ENCODE data around the gene DOCK3. TPM values are rescaled to one million over a fixed set of nuclear protein-coding genes. Genes with fewer than 3 reads are reported as not detected.
"Not testable (repeated sequence)": the region's sequence is repeated elsewhere in the genome, so short reads cannot be mapped to it uniquely, and the experiment has no call there.

DOCK3 gene
- total RNA-seq, 1 donor from 2014 or later: 2.7 TPM

GRCh38 chr3:50873376-50874157, 198.8 kb downstream of the DOCK3 start:
- intact Hi-C loops (cut with DNase I): no loop called here
- ATAC-seq (no peak), DNase-seq (no peak)
- TF ChIP-seq CTCF (IDR thresholded peaks at IDR 0.05): no peak
- Histone ChIP-seq H3K27me3 (no peaks in the 10 kb centered on the region), H3K27ac (no peak overlapping the region), H3K4me1 (no peaks in the 10 kb centered on the region), H3K36me3 (no peaks in the 10 kb centered on the region), H3K9me3 (no peaks in the 10 kb centered on the region), H3K4me3 (no peak overlapping the region)

- H3K9me3 ChIP-seq; intact Hi-C loops (cut with DNase I); H3K27me3 ChIP-seq; H3K4me3 ChIP-seq; DNase-seq; ATAC-seq; H3K4me1 ChIP-seq; H3K36me3 ChIP-seq; H3K27ac ChIP-seq: not testable (repeated sequence)
Measured at GRCh38 chr3:50874876-50875275, 200.1 kb downstream of the DOCK3 start.

- Histone ChIP-seq H3K4me1 (no peaks in the 10 kb centered on the region), H3K4me3 (no peak overlapping the region), H3K36me3 (no peaks in the 10 kb centered on the region), H3K27ac (no peak overlapping the region), H3K27me3 (no peaks in the 10 kb centered on the region), H3K9me3 (no peaks in the 10 kb centered on the region)
- ATAC-seq: no peak
- intact Hi-C loops (cut with DNase I): no loop called here
- TF ChIP-seq CTCF (IDR thresholded peaks at IDR 0.05): no peak
- DNase-seq: no peak
Measured at GRCh38 chr3:50876947-50877346, 202.2 kb downstream of the DOCK3 start.

- H3K27me3 ChIP-seq; DNase-seq; H3K4me3 ChIP-seq; ATAC-seq; intact Hi-C loops (cut with DNase I); H3K27ac ChIP-seq; H3K9me3 ChIP-seq; H3K4me1 ChIP-seq; H3K36me3 ChIP-seq: not testable (repeated sequence)
Measured at GRCh38 chr3:50882733-50883132, 208.0 kb downstream of the DOCK3 start.

- DNase-seq: no peak
- intact Hi-C loops (cut with DNase I): no loop called here
- no peak for ATAC-seq
- Histone ChIP-seq H3K27ac (no peak overlapping the region), H3K27me3 (no peaks in the 10 kb centered on the region), H3K36me3 (no peaks in the 10 kb centered on the region), H3K4me1 (no peaks in the 10 kb centered on the region), H3K9me3 (no peaks in the 10 kb centered on the region), H3K4me3 (no peak overlapping the region)
- TF ChIP-seq CTCF (IDR thresholded peaks at IDR 0.05): no peak
Measured at GRCh38 chr3:50883755-50884154, 209.0 kb downstream of the DOCK3 start.

- no peaks in the 10 kb centered on the region for H3K4me1 ChIP-seq
Measured at GRCh38 chr3:50885070-50885850, 210.5 kb downstream of the DOCK3 start.

More at GRCh38 chr3:50885070-50885850, 210.5 kb downstream of the DOCK3 start:
- no peaks in the 10 kb centered on the region for H3K36me3 ChIP-seq
- ATAC-seq: no peak
- no peak overlapping the region for H3K27ac ChIP-seq
- H3K9me3 ChIP-seq: no peaks in the 10 kb centered on the region
- TF ChIP-seq CTCF (IDR thresholded peaks at IDR 0.05): no peak
- intact Hi-C loops (cut with DNase I): no loop called here
- H3K4me3 ChIP-seq: no peak overlapping the region
- DNase-seq: no peak
- H3K27me3 ChIP-seq: no peaks in the 10 kb centered on the region
